Thyroid gland (tissue), 4 donors: ENCODE data around the gene SSUH2.

Source experiments
- CTCF ChIP-seq, 6 experiments: fragments of 200-600 bp in 3 of 6; fragments of 450-650 bp in 3 of 6; sonication (generic) in 3 of 6; IDR thresholded peaks; one replicate each; pipeline ENCODE4 v1.5.1; 2016 to 2019; ENCODE audit warnings: antibody characterized with exemption in 6 of 6, mild to moderate bottlenecking in 2 of 6, inconsistent platforms in 1 of 6, moderate library complexity in 1 of 6
- POLR2A ChIP-seq, 2 donors: fragments of 450-650 bp; IDR thresholded peaks; one replicate each; pipeline ENCODE4 v1.6.1; 2017; ENCODE audit warnings: antibody characterized with exemption in 2 of 2, mild to moderate bottlenecking in 2 of 2, moderate library complexity in 1 of 2

- TF ChIP-seq POLR2A (IDR thresholded peaks at IDR 0.05): no peak
- no peak for TF ChIP-seq CTCF (IDR thresholded peaks at IDR 0.05)
Observed at GRCh38 chr3:8595695-8596115, 48.9 kb downstream of the SSUH2 start.
